Large intestine (tissue), 3 donors: ENCODE data around the gene NLRP9. TPM values are rescaled to one million over a fixed set of nuclear protein-coding genes. Genes with fewer than 3 reads are reported as not detected.
A peak's percentile ranks its signal among the peaks of the same experiment; 100 is the strongest.

Source experiments
- DNase-seq, 2 donors: peaks; one replicate each; pipeline versions ENCODE4 v3.0.0 to v3.0.0-alpha.2; 2013
- H3K27ac ChIP-seq: one replicate; pipeline ENCODE4 v1.5.1; 2013; ENCODE audit warnings: low read length
- H3K27me3 ChIP-seq: 2 replicates; pipeline ENCODE4 v1.6.1; 2013; ENCODE audit warnings: low read length; ENCODE audit not compliant: control insufficient read depth, insufficient read depth
- H3K36me3 ChIP-seq: 2 replicates; pipeline ENCODE4 v1.6.1; 2013; ENCODE audit warnings: low read length; ENCODE audit not compliant: control insufficient read depth, insufficient read depth
- H3K4me1 ChIP-seq: one replicate; pipeline ENCODE4 v1.6.1; 2013; ENCODE audit warnings: low read length; ENCODE audit not compliant: control insufficient read depth, insufficient read depth
- H3K4me3 ChIP-seq: one replicate; pipeline ENCODE4 v1.5.1; 2013; ENCODE audit warnings: low read length
- H3K9me3 ChIP-seq: one replicate; pipeline ENCODE4 v1.6.1; 2013; ENCODE audit warnings: mild to moderate bottlenecking, low read depth, low read length, moderate library complexity; ENCODE audit not compliant: control insufficient read depth
- WGBS: methylation state at CpG from one replicate; pipeline ENCODE4 v1.1.5; 2013; ENCODE audit warnings: low lambda C conversion rate; ENCODE audit not compliant: insufficient coverage; 5-methylcytosine and 5-hydroxymethylcytosine counted together
- polyA plus RNA-seq: library from polyadenylated mRNA; unstranded; fragments of 120-200 nt; gene quantifications from one replicate; pipeline ENCODE4 v1.2.1, GENCODE V29; 2013

The NLRP9 gene
- polyA plus RNA-seq, 1 donor = not detected

- Histone ChIP-seq H3K9me3 (peaks cover 4% of the 10 kb centered on the region), H3K27ac (no peak overlapping the region), H3K27me3 (no peaks in the 10 kb centered on the region), H3K4me3 (no peak overlapping the region), H3K4me1 (peaks cover 10% of the 10 kb centered on the region), H3K36me3 (peaks cover 14% of the 10 kb centered on the region)
- DNase-seq = peak in 1 of 2 donors; percentile 20
- WGBS = no CpG with 5 or more reads among the region's 15 CpGs
Observed at GRCh38 chr19:55704494-55705245, 33.5 kb downstream of the NLRP9 start.

DNA sequence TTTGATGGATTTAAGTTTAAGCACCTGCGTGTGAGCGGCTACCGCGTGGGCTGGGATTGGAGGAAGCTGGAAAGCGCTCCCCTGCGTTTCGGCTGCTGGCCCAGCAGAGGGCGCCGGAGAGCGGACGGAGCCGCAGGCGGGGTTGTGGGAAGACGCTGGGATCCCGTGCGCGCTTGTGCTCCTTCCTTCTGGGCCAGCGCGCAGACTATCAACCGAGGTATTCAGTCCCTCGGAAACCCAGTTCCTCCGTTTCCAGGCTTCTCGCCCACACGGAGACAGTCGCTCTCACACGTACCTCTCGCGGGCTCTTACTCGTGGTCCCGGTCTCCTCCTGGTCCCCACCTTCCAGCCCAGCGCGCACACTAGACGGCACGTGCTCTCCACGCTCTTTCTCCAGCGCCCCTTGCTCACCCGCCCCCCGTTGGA lies 34.4 kb downstream of the NLRP9 start:
- Histone ChIP-seq H3K27me3 (no peaks in the 10 kb centered on the region), H3K4me1 (peaks cover 10% of the 10 kb centered on the region), H3K27ac (no peak overlapping the region), H3K36me3 (peaks cover 21% of the 10 kb centered on the region), H3K9me3 (peaks cover 4% of the 10 kb centered on the region), H3K4me3 (no peak overlapping the region)
- DNase-seq = peak; percentile 39 to 67
- no CpG with 5 or more reads among the region's 38 CpGs for WGBS

GRCh38 chr19:55702131-55702627 lies 36.0 kb downstream of the NLRP9 start:
- DNase-seq = peak; percentile 49 to 80
- no CpG with 5 or more reads among the region's 13 CpGs for WGBS

DNA sequence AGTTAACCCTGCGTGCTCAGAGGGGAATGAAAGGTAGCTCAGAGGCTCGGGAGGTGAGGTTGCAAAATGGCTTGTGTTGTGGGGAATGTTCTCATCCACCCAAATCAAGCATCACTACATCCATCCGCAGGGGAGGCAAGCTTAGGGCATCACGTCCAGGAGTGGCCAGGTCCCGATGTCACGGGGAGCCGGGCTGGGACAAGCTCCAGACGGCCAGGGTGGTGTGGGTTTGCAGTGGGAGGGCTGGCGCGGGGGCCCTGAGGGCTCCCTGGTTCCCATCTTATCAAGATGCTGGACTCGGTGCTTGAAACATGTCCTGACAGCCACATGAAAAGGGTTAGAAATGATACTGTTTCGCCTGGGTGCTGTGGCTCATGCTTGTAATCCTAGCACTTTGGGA lies 37.4 kb downstream of the NLRP9 start:
- no CpG with 5 or more reads among the region's 12 CpGs for WGBS
- Histone ChIP-seq H3K4me3 (no peak overlapping the region), H3K27ac (no peak overlapping the region), H3K4me1 (peaks cover 10% of the 10 kb centered on the region), H3K36me3 (peaks cover 45% of the 10 kb centered on the region), H3K27me3 (no peaks in the 10 kb centered on the region), H3K9me3 (peaks cover 4% of the 10 kb centered on the region)
- DNase-seq = no peak

More at GRCh38 chr19:55702131-55702627, 36.0 kb downstream of the NLRP9 start:
- no peak overlapping the region for H3K4me3 ChIP-seq
- peaks cover 4% of the 10 kb centered on the region for H3K9me3 ChIP-seq
- H3K4me1 ChIP-seq = peaks cover 10% of the 10 kb centered on the region
- peaks cover 32% of the 10 kb centered on the region for H3K36me3 ChIP-seq
- peak overlapping the region; percentile 41 for H3K27ac ChIP-seq
- no peaks in the 10 kb centered on the region for H3K27me3 ChIP-seq

- Histone ChIP-seq H3K27me3 (no peaks in the 10 kb centered on the region), H3K9me3 (peaks cover 4% of the 10 kb centered on the region), H3K4me3 (no peak overlapping the region), H3K4me1 (peaks cover 10% of the 10 kb centered on the region), H3K36me3 (peaks cover 56% of the 10 kb centered on the region), H3K27ac (no peak overlapping the region)
- DNase-seq = no peak
- no CpG with 5 or more reads among the region's 11 CpGs for WGBS
Observed at GRCh38 chr19:55699221-55699620, 39.0 kb downstream of the NLRP9 start.

DNA sequence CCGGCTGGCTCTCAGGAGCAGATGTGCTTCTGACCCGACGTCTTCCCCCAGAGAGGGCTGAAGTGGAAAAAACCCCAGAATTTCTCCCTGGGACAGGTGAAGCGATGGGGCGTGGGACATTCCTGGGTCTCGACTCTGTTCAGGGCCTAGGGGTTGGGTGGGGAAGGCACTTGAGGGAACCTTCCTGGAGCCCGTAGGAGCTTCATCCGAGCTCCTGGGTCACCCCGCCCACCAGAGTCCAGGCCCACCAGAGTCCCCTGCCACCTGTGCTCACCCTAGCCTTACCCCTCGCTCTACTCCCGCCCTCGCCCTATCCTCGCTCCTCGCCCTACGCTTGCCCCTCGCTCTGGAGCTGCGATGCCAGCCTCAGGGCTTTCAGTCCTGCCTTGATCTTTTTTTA lies 39.9 kb downstream of the NLRP9 start:
- no peaks in the 10 kb centered on the region for H3K9me3 ChIP-seq
- WGBS = no CpG with 5 or more reads among the region's 17 CpGs
- DNase-seq = no peak

GRCh38 chr19:55697698-55698097 lies 40.5 kb downstream of the NLRP9 start:
- H3K27me3 ChIP-seq = no peaks in the 10 kb centered on the region
- DNase-seq = no peak
- WGBS = 100% methylated on average over 1 of the region's 8 CpGs
- H3K27ac ChIP-seq = no peak overlapping the region
- H3K4me1 ChIP-seq = peaks cover 11% of the 10 kb centered on the region
- peaks cover 2% of the 10 kb centered on the region for H3K9me3 ChIP-seq
- no peak overlapping the region for H3K4me3 ChIP-seq
- H3K36me3 ChIP-seq = peaks cover 72% of the 10 kb centered on the region

More for the DNA sequence above, 39.9 kb downstream of the NLRP9 start:
- Histone ChIP-seq H3K27me3 (no peaks in the 10 kb centered on the region), H3K27ac (no peak overlapping the region), H3K36me3 (peaks cover 66% of the 10 kb centered on the region), H3K4me1 (peaks cover 14% of the 10 kb centered on the region), H3K4me3 (no peak overlapping the region)

DNA sequence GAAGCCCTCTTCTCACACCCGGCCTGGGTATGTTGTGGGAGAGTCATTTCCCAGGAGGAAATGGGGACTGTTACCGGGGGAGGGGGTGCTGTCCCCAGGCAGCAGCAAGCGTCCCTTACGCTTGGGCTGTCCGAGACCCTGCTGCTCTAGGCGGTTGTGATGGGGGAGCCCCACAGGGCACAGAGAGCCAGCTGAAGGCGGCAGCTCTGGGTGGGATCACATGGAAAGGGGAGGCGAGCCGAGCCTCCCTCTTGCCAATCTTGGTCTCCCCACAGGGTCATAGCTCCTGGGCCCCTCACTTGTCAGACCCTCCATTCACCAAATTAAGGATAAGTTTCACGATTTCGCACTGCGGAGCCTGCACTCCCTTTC lies 41.1 kb downstream of the NLRP9 start:
- Histone ChIP-seq H3K36me3 (peaks cover 77% of the 10 kb centered on the region), H3K9me3 (peaks cover 4% of the 10 kb centered on the region), H3K4me3 (no peak overlapping the region), H3K4me1 (peaks cover 6% of the 10 kb centered on the region), H3K27me3 (no peaks in the 10 kb centered on the region), H3K27ac (no peak overlapping the region)
- WGBS = no CpG with 5 or more reads among the region's 12 CpGs
- no peak for DNase-seq

GRCh38 chr19:55696301-55697068 lies 41.7 kb downstream of the NLRP9 start:
- WGBS = no CpG with 5 or more reads among the region's 20 CpGs
- peaks cover 4% of the 10 kb centered on the region for H3K9me3 ChIP-seq
- peaks cover 4% of the 10 kb centered on the region for H3K4me1 ChIP-seq
- H3K36me3 ChIP-seq = peaks cover 83% of the 10 kb centered on the region
- H3K4me3 ChIP-seq = no peak overlapping the region
- no peaks in the 10 kb centered on the region for H3K27me3 ChIP-seq
- DNase-seq = no peak
- no peak overlapping the region for H3K27ac ChIP-seq

GRCh38 chr19:55695511-55696290 lies 42.5 kb downstream of the NLRP9 start:
- H3K36me3 ChIP-seq = peaks cover 88% of the 10 kb centered on the region
- DNase-seq = no peak
- no CpG with 5 or more reads among the region's 23 CpGs for WGBS

More at GRCh38 chr19:55695511-55696290, 42.5 kb downstream of the NLRP9 start:
- peaks cover 4% of the 10 kb centered on the region for H3K9me3 ChIP-seq
- H3K4me3 ChIP-seq = no peak overlapping the region
- H3K4me1 ChIP-seq = peaks cover 4% of the 10 kb centered on the region
- H3K27ac ChIP-seq = no peak overlapping the region
- H3K27me3 ChIP-seq = no peaks in the 10 kb centered on the region
